ENCODE results near the gene CAMK4.

The CAMK4 gene

GRCh38 chr5:111511174-111511830 lies 287.1 kb downstream of the CAMK4 start:
- no peak for TF ChIP-seq EZH2phosphoT487 (IDR thresholded peaks at IDR 0.05; ENCODE audit: borderline replicate concordance, low read length)
- TF ChIP-seq CTCF (IDR thresholded peaks at IDR 0.05; ENCODE audit: low read depth, low read length, poor library complexity, severe bottlenecking), result no peak
- 0 out of 2 replicates have a peak overlapping the region, but pooled peaks have one; percentile 88 for H3K27ac ChIP-seq (ENCODE audit: low read depth, low read length)

GRCh38 chr5:111511831-111512374 lies 287.7 kb downstream of the CAMK4 start:
- H3F3A ChIP-seq (ENCODE audit: control insufficient read depth, insufficient read depth), result no peaks in the 10 kb centered on the region
- H3K4me1 ChIP-seq (ENCODE audit: control insufficient read depth, low read length), result peaks cover 64% of the 10 kb centered on the region
- no peaks in the 10 kb centered on the region for H3K27me3 ChIP-seq (ENCODE audit: control insufficient read depth, low read length)
- peak overlapping the region; percentile 88 for H3K27ac ChIP-seq (ENCODE audit: low read depth, low read length)
- no peaks in the 10 kb centered on the region for H3K9me2 ChIP-seq (replicated peaks; ENCODE audit: control insufficient read depth, low read length)
- peak overlapping the region; percentile 67 for H3K4me2 ChIP-seq (ENCODE audit: low read length)
- peaks cover 37% of the 10 kb centered on the region for H3K36me3 ChIP-seq (ENCODE audit: control insufficient read depth, low read length)
- TF ChIP-seq CTCF (IDR thresholded peaks at IDR 0.05; ENCODE audit: low read depth, low read length, poor library complexity, severe bottlenecking), result no peak
- TF ChIP-seq EZH2phosphoT487 (IDR thresholded peaks at IDR 0.05; ENCODE audit: borderline replicate concordance, low read length), result no peak
- peaks cover 19% of the 10 kb centered on the region for H4K20me1 ChIP-seq (ENCODE audit: control insufficient read depth, insufficient read depth, low read depth, low read length)
- peaks cover 54% of the 10 kb centered on the region for H3K79me2 ChIP-seq (ENCODE audit: control insufficient read depth, low read length)
- H3K4me3 ChIP-seq (ENCODE audit: low read length), result peak overlapping the region; percentile 95
- H3K9me3 ChIP-seq (ENCODE audit: control insufficient read depth, insufficient read depth, low read length), result no peaks in the 10 kb centered on the region

More at GRCh38 chr5:111511174-111511830, 287.1 kb downstream of the CAMK4 start:
- H3K4me1 ChIP-seq (ENCODE audit: control insufficient read depth, low read length), result peaks cover 60% of the 10 kb centered on the region
- H3K27me3 ChIP-seq (ENCODE audit: control insufficient read depth, low read length), result no peaks in the 10 kb centered on the region
- no peaks in the 10 kb centered on the region for H3K9me2 ChIP-seq (replicated peaks; ENCODE audit: control insufficient read depth, low read length)
- peak overlapping the region; percentile 67 for H3K4me2 ChIP-seq (ENCODE audit: low read length)
- H3K4me3 ChIP-seq (ENCODE audit: low read length), result peak overlapping the region; percentile 95
- peaks cover 60% of the 10 kb centered on the region for H3K79me2 ChIP-seq (ENCODE audit: control insufficient read depth, low read length)
- peaks cover 43% of the 10 kb centered on the region for H3K36me3 ChIP-seq (ENCODE audit: control insufficient read depth, low read length)
- H4K20me1 ChIP-seq (ENCODE audit: control insufficient read depth, insufficient read depth, low read depth, low read length), result peaks cover 19% of the 10 kb centered on the region
- no peaks in the 10 kb centered on the region for H3F3A ChIP-seq (ENCODE audit: control insufficient read depth, insufficient read depth)
- H3K9me3 ChIP-seq (ENCODE audit: control insufficient read depth, insufficient read depth, low read length), result no peaks in the 10 kb centered on the region

GRCh38 chr5:111512375-111513130 lies 288.4 kb downstream of the CAMK4 start, which contains the start of gene STARD4:
Gene STARD4, minus strand, starts transcription at chr5:111512535. Its CDS starts 5,102 bp downstream, at chr5:111507433.
- H4K20me1 ChIP-seq (ENCODE audit: control insufficient read depth, insufficient read depth, low read depth, low read length), result peaks cover 13% of the 10 kb centered on the region
- TF ChIP-seq EZH2phosphoT487 (IDR thresholded peaks at IDR 0.05; ENCODE audit: borderline replicate concordance, low read length) (no peak), CTCF (IDR thresholded peaks at IDR 0.05; ENCODE audit: low read depth, low read length, poor library complexity, severe bottlenecking) (no peak)
- H3K4me2 ChIP-seq (ENCODE audit: low read length), result peak within 1 kb of the TSS; percentile 67
- H3F3A ChIP-seq (ENCODE audit: control insufficient read depth, insufficient read depth), result no peaks in the 10 kb centered on the region
- H3K9me3 ChIP-seq (ENCODE audit: control insufficient read depth, insufficient read depth, low read length), result no peaks in the 10 kb centered on the region
- peaks cover 30% of the 10 kb centered on the region for H3K36me3 ChIP-seq (ENCODE audit: control insufficient read depth, low read length)
- H3K4me1 ChIP-seq (ENCODE audit: control insufficient read depth, low read length), result peaks cover 64% of the 10 kb centered on the region
- peak within 1 kb of the TSS; percentile 95 for H3K4me3 ChIP-seq (ENCODE audit: low read length)
- H3K27me3 ChIP-seq (ENCODE audit: control insufficient read depth, low read length), result no peaks in the 10 kb centered on the region
- no peaks in the 10 kb centered on the region for H3K9me2 ChIP-seq (replicated peaks; ENCODE audit: control insufficient read depth, low read length)
- H3K27ac ChIP-seq (ENCODE audit: low read depth, low read length), result peak within 1 kb of the TSS; percentile 88
- H3K79me2 ChIP-seq (ENCODE audit: control insufficient read depth, low read length), result peaks cover 47% of the 10 kb centered on the region
